Heart left ventricle (tissue), 13 donors: Measurements from ENCODE around the gene GADD45A.
"Not testable (repeated sequence)": the region's sequence is repeated elsewhere in the genome, so short reads cannot be mapped to it uniquely, and the experiment has no call there.

Experiments
- CTCF ChIP-seq, 12 donors: fragments of 200-600 bp; sonication (generic) in 4 of 12; IDR thresholded peaks; one replicate each; pipeline versions ENCODE4 v1.5.0 to v1.8.0; 2018 to 2022; ENCODE audit warnings: antibody characterized with exemption in 12 of 12, mild to moderate bottlenecking in 5 of 12
- POLR2A ChIP-seq, 2 donors: fragments of 450-650 bp; IDR thresholded peaks; one replicate each; pipeline ENCODE4 v1.6.1; 2017; ENCODE audit warnings: antibody characterized with exemption in 2 of 2, mild to moderate bottlenecking in 2 of 2, moderate library complexity in 2 of 2
- donor health status: ischemic (EF 13 %, LVEDD 7.1; RV severe dilation, severe dysfunction).
- donor health status: DM: no; HTN: yes; CAD: no.
- donor health status: DM: no; HTN: no; CAD: no.
- donor health status: ischemic (EF 25% LVEDD 6.9; RV normal size, moderate dysfunction).
- donor health status: ischemic (EF 25% LVEDD 5.7; RV mildly dilated, moderate dysfunction).
- donor health status: ischemic (EF 35%, LVEDD 5.7; RV mildly dilated, moderate dysfunction).
- donor health status: nonischemic (EF 11% LVEDD 7.7; RV severe dilation, severe dysfunction).
- donor health status: DM: yes; HTN: yes; CAD: no.
- donor health status: PGD.
- donor health status: ischemic (EF 29% LVEDD 5.4; RV normal size, mild dysfunction).
- donor health status: nonischemic (EF 23%, LVEDD 6.1; RV moderate dilation, normal function).

- TF ChIP-seq CTCF, POLR2A (IDR thresholded peaks at IDR 0.05): not testable (repeated sequence)
These were observed 27.8 kb upstream of the GADD45A start for GRCh38 chr1:67657152-67657551.
